ENCODE results near the gene PNMA8B.

Gene PNMA8B

DNA sequence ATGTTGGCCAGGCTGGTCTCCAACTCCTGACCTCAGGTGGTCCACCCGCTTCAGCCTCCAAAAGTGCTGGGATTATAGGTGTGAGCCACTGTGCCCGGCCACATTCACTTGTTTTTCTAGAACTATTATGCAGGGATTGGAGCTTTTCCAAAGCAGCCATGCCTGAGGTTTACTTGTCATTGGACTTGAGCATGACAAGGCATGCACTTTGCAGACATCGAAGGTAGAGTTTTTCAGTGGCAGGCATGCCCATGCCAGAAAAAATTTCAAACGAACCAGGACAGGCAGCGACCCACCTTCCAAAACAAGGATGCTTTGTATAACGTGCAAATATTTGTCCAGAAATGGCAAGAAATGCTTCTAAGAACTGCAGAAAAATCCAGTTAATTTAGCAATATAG is 42.0 kb downstream of the PNMA8B start:
- no peak overlapping the region for H3K4me3 ChIP-seq (ENCODE audit: low read length)
- no peak for DNase-seq (ENCODE audit: low read depth)
- TF ChIP-seq, protein P1, sequence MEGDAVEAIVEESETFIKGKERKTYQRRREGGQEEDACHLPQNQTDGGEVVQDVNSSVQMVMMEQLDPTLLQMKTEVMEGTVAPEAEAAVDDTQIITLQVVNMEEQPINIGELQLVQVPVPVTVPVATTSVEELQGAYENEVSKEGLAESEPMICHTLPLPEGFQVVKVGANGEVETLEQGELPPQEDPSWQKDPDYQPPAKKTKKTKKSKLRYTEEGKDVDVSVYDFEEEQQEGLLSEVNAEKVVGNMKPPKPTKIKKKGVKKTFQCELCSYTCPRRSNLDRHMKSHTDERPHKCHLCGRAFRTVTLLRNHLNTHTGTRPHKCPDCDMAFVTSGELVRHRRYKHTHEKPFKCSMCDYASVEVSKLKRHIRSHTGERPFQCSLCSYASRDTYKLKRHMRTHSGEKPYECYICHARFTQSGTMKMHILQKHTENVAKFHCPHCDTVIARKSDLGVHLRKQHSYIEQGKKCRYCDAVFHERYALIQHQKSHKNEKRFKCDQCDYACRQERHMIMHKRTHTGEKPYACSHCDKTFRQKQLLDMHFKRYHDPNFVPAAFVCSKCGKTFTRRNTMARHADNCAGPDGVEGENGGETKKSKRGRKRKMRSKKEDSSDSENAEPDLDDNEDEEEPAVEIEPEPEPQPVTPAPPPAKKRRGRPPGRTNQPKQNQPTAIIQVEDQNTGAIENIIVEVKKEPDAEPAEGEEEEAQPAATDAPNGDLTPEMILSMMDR (conservative IDR thresholded peaks at IDR 0.05; ENCODE audit: low read depth, low read length): no peak

DNA sequence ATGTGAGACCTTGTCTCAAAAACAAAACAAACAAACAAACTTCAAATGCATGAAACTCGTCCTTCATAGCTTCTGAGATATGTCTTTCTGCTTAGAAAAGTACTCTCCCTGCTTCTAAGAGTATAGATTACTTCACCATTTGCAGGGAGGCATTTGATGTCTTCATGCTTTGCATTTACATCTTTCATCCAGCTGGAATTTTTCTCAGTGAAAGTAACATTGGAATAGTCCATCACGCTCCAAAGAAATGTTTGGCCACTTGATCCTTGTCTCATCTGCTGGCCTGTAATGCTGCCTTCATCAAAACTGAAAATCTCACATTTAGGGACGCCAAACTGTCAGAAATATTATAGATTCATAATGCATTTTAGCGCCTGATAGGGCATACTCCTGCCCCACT is 43.5 kb downstream of the PNMA8B start:
- DNase-seq (ENCODE audit: low read depth): no peak
- TF ChIP-seq, protein P1 (conservative IDR thresholded peaks at IDR 0.05; ENCODE audit: low read depth, low read length): no peak
- no peak overlapping the region for H3K4me3 ChIP-seq (ENCODE audit: low read length)

DNA sequence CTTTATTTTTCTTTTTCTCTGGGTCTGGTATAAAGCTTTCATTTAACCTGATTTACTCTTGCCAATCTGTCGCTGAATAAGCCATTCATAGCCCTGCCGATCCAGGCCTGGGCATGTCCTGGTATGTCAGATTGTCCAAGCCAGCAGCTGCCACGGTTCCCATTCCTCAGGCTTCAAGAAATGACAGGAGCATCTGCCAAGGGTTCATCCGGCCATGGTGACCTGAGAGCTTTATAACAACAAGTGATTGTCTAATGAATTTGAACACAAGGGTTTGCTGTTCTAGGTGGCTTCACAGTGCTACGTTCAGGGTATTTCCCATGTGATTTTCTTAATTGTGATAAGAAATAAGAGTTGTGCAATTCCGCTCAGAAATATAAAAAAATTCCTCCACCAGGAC is 44.3 kb downstream of the PNMA8B start:
- no peak overlapping the region for H3K4me3 ChIP-seq (ENCODE audit: low read length)
- TF ChIP-seq, protein P1 (conservative IDR thresholded peaks at IDR 0.05; ENCODE audit: low read depth, low read length): no peak
- DNase-seq (ENCODE audit: low read depth): no peak

DNA sequence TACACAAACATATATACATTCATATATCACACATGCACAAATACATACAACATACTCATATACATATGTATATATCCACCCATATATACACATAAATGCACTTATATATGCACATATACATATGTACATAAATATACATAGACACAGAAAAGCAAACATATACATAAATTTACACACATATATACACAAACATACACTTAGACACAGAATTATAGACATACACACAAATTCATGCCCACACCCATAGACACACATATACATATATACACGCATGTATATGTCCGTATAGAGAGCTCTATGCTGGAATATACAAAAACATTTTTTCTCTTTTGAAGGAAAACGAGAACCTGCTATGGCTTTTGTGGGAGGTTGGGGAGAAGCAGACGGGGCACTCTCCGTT is 44.9 kb downstream of the PNMA8B start:
- DNase-seq (ENCODE audit: low read depth): no peak
- TF ChIP-seq, protein P1 (conservative IDR thresholded peaks at IDR 0.05; ENCODE audit: low read depth, low read length): no peak
- no peak overlapping the region for H3K4me3 ChIP-seq (ENCODE audit: low read length)

DNA sequence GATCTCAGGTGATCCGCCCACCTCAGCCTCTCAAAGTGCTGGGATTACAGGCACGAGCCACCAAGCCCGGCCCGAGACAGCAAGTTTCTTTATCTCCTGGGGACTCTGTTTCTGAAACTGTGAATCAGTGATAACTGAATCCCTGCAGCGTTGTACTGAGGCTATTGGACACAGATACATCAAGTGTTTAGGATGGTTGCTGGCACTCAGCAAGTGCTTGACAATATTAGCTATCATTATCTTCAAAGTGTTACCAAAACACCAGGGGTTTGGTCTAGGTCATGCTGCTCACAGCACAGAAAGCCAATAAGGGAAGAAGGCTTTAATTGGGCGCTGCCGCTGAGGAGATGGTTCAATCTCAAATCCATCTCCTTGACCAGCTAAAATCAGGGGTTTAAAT is 46.4 kb downstream of the PNMA8B start:
- H3K4me3 ChIP-seq (ENCODE audit: low read length): no peak overlapping the region
- TF ChIP-seq, protein P1 (conservative IDR thresholded peaks at IDR 0.05; ENCODE audit: low read depth, low read length): no peak
- DNase-seq (ENCODE audit: low read depth): no peak

DNA sequence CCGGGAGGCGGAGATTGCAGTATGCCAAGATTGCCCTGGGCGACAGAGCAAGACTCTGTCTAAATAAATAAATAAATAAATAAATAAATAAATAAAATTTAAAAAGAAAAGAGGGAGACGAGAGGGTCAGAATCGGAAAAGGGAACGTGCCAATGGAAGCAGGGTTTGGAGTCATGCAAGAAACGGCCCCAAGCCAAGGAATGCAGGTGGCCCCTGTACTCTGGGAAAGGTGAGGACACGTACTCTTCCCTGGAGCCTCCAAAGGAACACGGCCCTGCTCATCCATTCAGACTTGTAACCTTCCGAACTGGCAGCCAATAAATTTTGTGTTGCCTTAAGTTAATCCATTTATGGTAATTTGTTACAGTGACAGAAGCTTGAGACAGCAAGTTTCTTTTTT is 47.1 kb downstream of the PNMA8B start:
- H3K4me3 ChIP-seq (ENCODE audit: low read length): no peak overlapping the region
- TF ChIP-seq, protein P1 (conservative IDR thresholded peaks at IDR 0.05; ENCODE audit: low read depth, low read length): no peak
- DNase-seq (ENCODE audit: low read depth): no peak

DNA sequence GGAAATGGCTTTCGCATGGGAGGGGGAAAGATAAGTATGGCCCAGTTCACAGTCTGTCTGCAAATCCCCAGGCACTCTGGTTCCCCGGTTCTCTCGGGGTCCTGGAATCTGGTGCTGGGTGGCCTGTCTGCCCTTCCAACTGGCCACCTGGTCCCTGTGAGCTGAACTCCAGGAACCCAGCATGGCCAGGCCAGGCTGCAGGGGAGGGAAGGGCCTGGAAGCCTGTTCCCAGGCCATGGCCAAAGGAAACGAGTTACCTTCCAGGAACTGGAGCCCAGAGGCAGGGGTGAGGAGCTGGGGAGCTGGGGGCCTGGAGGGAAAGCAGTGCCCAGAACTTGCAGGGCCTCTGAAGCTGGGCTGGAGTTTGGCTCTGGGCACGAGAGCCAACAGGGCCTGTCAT is 47.8 kb downstream of the PNMA8B start:
- TF ChIP-seq, protein P1 (conservative IDR thresholded peaks at IDR 0.05; ENCODE audit: low read depth, low read length): no peak
- no peak for DNase-seq (ENCODE audit: low read depth)
- H3K4me3 ChIP-seq (ENCODE audit: low read length): no peak overlapping the region

All from retinal pigment epithelial cell (primary cell).